ENCODE measurements around the gene PTPRM. TPM values are rescaled to one million over a fixed set of nuclear protein-coding genes. Genes with fewer than 3 reads are reported as not detected.

The PTPRM gene
- total RNA-seq, 1 donor from 2014 or later = 71.3 TPM

DNA sequence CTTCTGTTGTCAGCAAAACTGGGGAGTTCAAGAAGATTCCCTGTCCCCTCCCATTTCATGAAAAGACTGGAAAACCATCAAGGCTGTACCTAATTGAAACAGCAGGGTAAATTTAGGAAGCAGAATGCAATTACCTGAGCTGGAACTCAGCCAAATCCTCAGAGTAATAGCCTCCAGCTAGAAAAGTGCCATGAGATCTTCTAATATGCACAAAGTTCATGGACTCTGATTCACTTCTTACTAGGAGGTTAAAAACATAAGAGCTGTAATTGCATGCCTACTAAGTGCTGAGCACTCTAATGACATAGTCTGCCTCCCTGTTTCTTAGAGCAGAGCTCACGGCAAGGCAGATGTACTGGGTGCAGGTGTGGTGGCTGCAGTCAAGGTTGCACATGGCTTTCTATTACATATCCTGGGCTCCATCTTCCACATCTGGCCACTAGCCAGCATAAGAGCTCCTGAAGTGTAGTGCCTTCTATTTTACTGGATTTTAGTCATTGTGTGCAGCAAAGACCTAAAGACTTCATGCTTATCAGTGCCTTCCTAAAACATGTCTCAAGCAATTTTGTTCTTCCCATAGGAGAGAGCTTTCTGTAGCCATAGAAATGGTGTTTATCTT, 341.7 kb downstream of the PTPRM start:
- Mint-ChIP-seq H3K4me1 (peaks cover 6% of the 10 kb centered on the region), H3K9me3 (peaks cover 20% of the 10 kb centered on the region), H3K27ac (no peak overlapping the region), H3K4me3 (no peak overlapping the region), H3K27me3 (ENCODE audit: low read depth) (no peaks in the 10 kb centered on the region), H3K36me3 (peaks cover 6% of the 10 kb centered on the region)
- no peak for DNase-seq (ENCODE audit: low spot score in 2 of 2, unreplicated experiment in 2 of 2)
- TF ChIP-seq, protein P1, sequence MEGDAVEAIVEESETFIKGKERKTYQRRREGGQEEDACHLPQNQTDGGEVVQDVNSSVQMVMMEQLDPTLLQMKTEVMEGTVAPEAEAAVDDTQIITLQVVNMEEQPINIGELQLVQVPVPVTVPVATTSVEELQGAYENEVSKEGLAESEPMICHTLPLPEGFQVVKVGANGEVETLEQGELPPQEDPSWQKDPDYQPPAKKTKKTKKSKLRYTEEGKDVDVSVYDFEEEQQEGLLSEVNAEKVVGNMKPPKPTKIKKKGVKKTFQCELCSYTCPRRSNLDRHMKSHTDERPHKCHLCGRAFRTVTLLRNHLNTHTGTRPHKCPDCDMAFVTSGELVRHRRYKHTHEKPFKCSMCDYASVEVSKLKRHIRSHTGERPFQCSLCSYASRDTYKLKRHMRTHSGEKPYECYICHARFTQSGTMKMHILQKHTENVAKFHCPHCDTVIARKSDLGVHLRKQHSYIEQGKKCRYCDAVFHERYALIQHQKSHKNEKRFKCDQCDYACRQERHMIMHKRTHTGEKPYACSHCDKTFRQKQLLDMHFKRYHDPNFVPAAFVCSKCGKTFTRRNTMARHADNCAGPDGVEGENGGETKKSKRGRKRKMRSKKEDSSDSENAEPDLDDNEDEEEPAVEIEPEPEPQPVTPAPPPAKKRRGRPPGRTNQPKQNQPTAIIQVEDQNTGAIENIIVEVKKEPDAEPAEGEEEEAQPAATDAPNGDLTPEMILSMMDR (IDR thresholded peaks at IDR 0.05; ENCODE audit: unreplicated experiment) = no peak

DNA sequence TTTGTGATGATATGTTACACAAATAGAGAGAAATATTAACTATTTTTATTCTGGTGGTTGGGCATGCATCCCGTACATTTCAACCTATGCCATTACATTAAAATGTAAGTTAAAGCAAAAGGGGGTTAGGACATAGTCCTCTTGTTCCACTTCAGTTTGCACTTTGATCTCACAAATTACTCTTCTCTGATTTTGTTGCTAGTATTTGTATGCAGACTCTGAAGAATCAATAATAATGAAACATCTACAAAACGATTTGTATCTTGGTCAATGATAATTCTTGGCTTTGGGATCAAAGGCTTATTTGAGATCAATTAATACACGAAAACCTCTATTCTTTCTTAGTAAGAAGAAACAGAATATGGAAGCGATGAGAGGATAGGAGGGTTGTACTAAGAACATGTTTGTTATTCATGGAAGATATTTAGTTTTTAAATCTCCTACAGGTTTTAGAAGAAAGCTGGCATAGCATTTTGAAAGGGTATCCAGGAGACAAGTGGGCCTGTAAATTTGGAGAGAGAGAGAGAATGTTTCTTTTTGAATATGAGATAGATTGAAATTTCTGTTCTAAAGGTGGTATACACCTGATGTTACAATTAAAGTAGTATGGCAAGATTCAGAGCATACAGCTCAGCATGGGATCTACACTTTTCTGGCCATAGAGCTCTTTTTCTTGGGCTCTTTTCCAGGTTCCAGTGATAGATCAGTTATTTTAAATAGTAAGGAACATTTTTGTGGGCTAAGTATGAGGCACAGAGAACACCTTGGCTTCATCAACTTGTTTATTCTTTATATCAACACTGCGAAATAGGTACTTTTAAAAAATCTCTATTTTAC, 347.9 kb downstream of the PTPRM start:
- H3K4me3 Mint-ChIP-seq = no peak overlapping the region
- TF ChIP-seq, protein P1 (IDR thresholded peaks at IDR 0.05; ENCODE audit: unreplicated experiment) = no peak

GRCh38 chr18:7918701-7919100, 351.6 kb downstream of the PTPRM start:
- Mint-ChIP-seq H3K4me1 (no peaks in the 10 kb centered on the region), H3K27me3 (ENCODE audit: low read depth) (no peaks in the 10 kb centered on the region), H3K27ac (no peak overlapping the region), H3K4me3 (no peak overlapping the region), H3K9me3 (peaks cover 39% of the 10 kb centered on the region), H3K36me3 (peaks cover 22% of the 10 kb centered on the region)
- TF ChIP-seq, protein P1 (IDR thresholded peaks at IDR 0.05; ENCODE audit: unreplicated experiment) = no peak
- no peak for DNase-seq (ENCODE audit: low spot score in 2 of 2, unreplicated experiment in 2 of 2)

More for the DNA sequence above, 347.9 kb downstream of the PTPRM start:
- H3K27me3 Mint-ChIP-seq (ENCODE audit: low read depth) = no peaks in the 10 kb centered on the region
- no peak for DNase-seq (ENCODE audit: low spot score in 2 of 2, unreplicated experiment in 2 of 2)
- H3K27ac Mint-ChIP-seq = no peak overlapping the region
- peaks cover 13% of the 10 kb centered on the region for H3K36me3 Mint-ChIP-seq
- peaks cover 33% of the 10 kb centered on the region for H3K9me3 Mint-ChIP-seq
- no peaks in the 10 kb centered on the region for H3K4me1 Mint-ChIP-seq

- peaks cover 22% of the 10 kb centered on the region for H3K36me3 Mint-ChIP-seq
These were observed 352.4 kb downstream of the PTPRM start for GRCh38 chr18:7919565-7919964.

GRCh38 chr18:7921938-7922587, 354.9 kb downstream of the PTPRM start:
- peaks cover 39% of the 10 kb centered on the region for H3K9me3 Mint-ChIP-seq

More at GRCh38 chr18:7919565-7919964, 352.4 kb downstream of the PTPRM start:
- no peak for DNase-seq (ENCODE audit: low spot score in 2 of 2, unreplicated experiment in 2 of 2)
- H3K4me3 Mint-ChIP-seq = no peak overlapping the region
- TF ChIP-seq, protein P1 (IDR thresholded peaks at IDR 0.05; ENCODE audit: unreplicated experiment) = no peak
- H3K9me3 Mint-ChIP-seq = peaks cover 39% of the 10 kb centered on the region
- no peak overlapping the region for H3K27ac Mint-ChIP-seq
- H3K4me1 Mint-ChIP-seq = no peaks in the 10 kb centered on the region
- no peaks in the 10 kb centered on the region for H3K27me3 Mint-ChIP-seq (ENCODE audit: low read depth)

More at GRCh38 chr18:7921938-7922587, 354.9 kb downstream of the PTPRM start:
- Mint-ChIP-seq H3K36me3 (peaks cover 22% of the 10 kb centered on the region), H3K4me1 (peaks cover 7% of the 10 kb centered on the region), H3K27ac (no peak overlapping the region), H3K27me3 (ENCODE audit: low read depth) (no peaks in the 10 kb centered on the region), H3K4me3 (no peak overlapping the region)
- TF ChIP-seq, protein P1 (IDR thresholded peaks at IDR 0.05; ENCODE audit: unreplicated experiment) = no peak
- no peak for DNase-seq (ENCODE audit: low spot score in 2 of 2, unreplicated experiment in 2 of 2)
